Parathyroid adenoma (tissue), 2 donors: ENCODE measurements around the gene TIMP2.
A peak's percentile ranks its signal among the peaks of the same experiment; 100 is the strongest.

Experiments
- H2AFZ ChIP-seq: fragments of 300-600 bp; sonication (generic); one replicate; pipeline ENCODE4 v1.7.0; 2017; ENCODE audit warnings: antibody characterized with exemption, mild to moderate bottlenecking
- H3K27ac ChIP-seq: fragments of 300-600 bp; sonication (generic); one replicate; pipeline ENCODE4 v1.7.0; 2017
- H3K27me3 ChIP-seq: fragments of 300-600 bp; sonication (generic); one replicate; pipeline ENCODE4 v1.7.0; 2017; ENCODE audit warnings: low read length; ENCODE audit not compliant: control insufficient read depth, insufficient read depth
- H3K36me3 ChIP-seq: fragments of 300-600 bp; sonication (generic); one replicate; pipeline ENCODE4 v1.7.0; 2017; ENCODE audit warnings: low read length; ENCODE audit not compliant: control insufficient read depth, insufficient read depth
- H3K4me1 ChIP-seq: fragments of 300-600 bp; sonication (generic); one replicate; pipeline ENCODE4 v1.7.0; 2017; ENCODE audit warnings: control low read depth
- H3K4me2 ChIP-seq: fragments of 300-600 bp; sonication (generic); one replicate; pipeline ENCODE4 v1.7.0; 2017; ENCODE audit warnings: low read length
- H3K4me3 ChIP-seq: fragments of 300-600 bp; sonication (generic); one replicate; pipeline ENCODE4 v1.7.0; 2017; ENCODE audit warnings: low read depth, low read length
- H3K79me2 ChIP-seq: fragments of 300-600 bp; sonication (generic); one replicate; pipeline ENCODE4 v1.7.0; 2017; ENCODE audit warnings: control low read depth
- H3K9ac ChIP-seq: fragments of 300-600 bp; sonication (generic); one replicate; pipeline ENCODE4 v1.7.0; 2017; ENCODE audit warnings: mild to moderate bottlenecking
- H3K9me3 ChIP-seq: fragments of 300-600 bp; sonication (generic); one replicate; pipeline ENCODE4 v1.7.0; 2017; ENCODE audit warnings: low read length; ENCODE audit not compliant: control insufficient read depth
- TF ChIP-seq, protein P1 (sequence below): fragments of 300-600 bp; sonication (generic); IDR thresholded peaks from one replicate; pipeline ENCODE4 v1.7.0; 2017; ENCODE audit warnings: antibody characterized with exemption, mild to moderate bottlenecking
- donor health status: primary hyperparathyroidism.

TIMP2 gene

GRCh38 chr17:78875363-78876093, 49.7 kb downstream of the TIMP2 start:
- Histone ChIP-seq H3K27ac (no peak overlapping the region), H3K36me3 (no peaks in the 10 kb centered on the region)

DNA sequence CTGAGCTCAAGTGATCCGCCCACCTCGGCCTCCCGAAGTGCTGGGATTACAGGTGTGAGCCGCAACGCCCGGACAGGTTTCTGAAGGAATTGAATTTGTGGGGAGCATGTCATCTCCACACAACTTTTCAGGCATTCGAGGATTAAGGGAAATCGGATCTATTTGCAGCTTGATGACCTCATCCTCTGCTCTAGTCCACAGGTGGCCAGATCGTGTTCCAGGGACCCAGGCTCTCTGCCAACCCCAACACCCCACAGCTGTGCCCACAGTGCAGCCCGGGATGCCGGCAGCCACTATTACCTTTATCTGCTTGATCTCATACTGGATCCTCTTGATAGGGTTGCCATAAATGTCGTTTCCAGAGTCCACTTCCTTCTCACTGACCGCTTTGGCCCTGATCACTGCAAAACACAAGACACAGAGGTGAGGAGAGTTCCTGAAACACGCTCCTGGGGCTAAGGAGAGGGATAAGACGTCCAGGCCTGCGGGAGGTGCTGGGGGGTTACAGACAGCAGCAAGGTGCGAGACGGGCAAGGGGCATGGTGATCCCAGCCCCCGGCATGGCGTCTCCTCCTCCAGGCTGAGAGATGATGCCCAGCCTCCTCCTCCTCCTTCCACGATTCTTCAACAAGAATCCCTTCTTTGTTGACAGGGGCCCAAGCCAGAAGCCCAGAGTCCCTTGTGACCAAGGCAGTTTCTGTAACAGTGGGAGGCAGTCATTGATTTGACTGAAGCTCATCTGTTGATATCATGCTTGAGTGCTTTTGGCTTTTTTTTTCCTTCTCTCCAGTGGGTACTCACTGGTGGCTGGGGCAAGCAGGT, 51.5 kb downstream of the TIMP2 start:
- Histone ChIP-seq H2AFZ (no peak overlapping the region), H3K4me2 (peak overlapping the region; percentile 71), H3K4me3 (no peak overlapping the region), H3K9ac (no peak overlapping the region), H3K27me3 (no peaks in the 10 kb centered on the region), H3K79me2 (no peaks in the 10 kb centered on the region), H3K27ac (peak overlapping the region; percentile 72), H3K4me1 (peaks cover 7% of the 10 kb centered on the region), H3K36me3 (no peaks in the 10 kb centered on the region), H3K9me3 (no peaks in the 10 kb centered on the region)
- TF ChIP-seq, protein P1, sequence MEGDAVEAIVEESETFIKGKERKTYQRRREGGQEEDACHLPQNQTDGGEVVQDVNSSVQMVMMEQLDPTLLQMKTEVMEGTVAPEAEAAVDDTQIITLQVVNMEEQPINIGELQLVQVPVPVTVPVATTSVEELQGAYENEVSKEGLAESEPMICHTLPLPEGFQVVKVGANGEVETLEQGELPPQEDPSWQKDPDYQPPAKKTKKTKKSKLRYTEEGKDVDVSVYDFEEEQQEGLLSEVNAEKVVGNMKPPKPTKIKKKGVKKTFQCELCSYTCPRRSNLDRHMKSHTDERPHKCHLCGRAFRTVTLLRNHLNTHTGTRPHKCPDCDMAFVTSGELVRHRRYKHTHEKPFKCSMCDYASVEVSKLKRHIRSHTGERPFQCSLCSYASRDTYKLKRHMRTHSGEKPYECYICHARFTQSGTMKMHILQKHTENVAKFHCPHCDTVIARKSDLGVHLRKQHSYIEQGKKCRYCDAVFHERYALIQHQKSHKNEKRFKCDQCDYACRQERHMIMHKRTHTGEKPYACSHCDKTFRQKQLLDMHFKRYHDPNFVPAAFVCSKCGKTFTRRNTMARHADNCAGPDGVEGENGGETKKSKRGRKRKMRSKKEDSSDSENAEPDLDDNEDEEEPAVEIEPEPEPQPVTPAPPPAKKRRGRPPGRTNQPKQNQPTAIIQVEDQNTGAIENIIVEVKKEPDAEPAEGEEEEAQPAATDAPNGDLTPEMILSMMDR: no peak

More at GRCh38 chr17:78875363-78876093, 49.7 kb downstream of the TIMP2 start:
- Histone ChIP-seq H3K27me3 (no peaks in the 10 kb centered on the region), H2AFZ (no peak overlapping the region), H3K4me2 (no peak overlapping the region), H3K9ac (no peak overlapping the region), H3K79me2 (no peaks in the 10 kb centered on the region), H3K4me1 (peaks cover 20% of the 10 kb centered on the region), H3K9me3 (no peaks in the 10 kb centered on the region), H3K4me3 (no peak overlapping the region)
- TF ChIP-seq, protein P1: no peak

- H3K79me2 ChIP-seq: no peaks in the 10 kb centered on the region
- no peaks in the 10 kb centered on the region for H3K36me3 ChIP-seq
- H3K4me3 ChIP-seq: no peak overlapping the region
- TF ChIP-seq, protein P1: no peak
- no peak overlapping the region for H3K9ac ChIP-seq
- H2AFZ ChIP-seq: no peak overlapping the region
- H3K27ac ChIP-seq: no peak overlapping the region
- H3K9me3 ChIP-seq: no peaks in the 10 kb centered on the region
- H3K4me2 ChIP-seq: no peak overlapping the region
- H3K27me3 ChIP-seq: no peaks in the 10 kb centered on the region
- H3K4me1 ChIP-seq: peaks cover 7% of the 10 kb centered on the region
Observed at GRCh38 chr17:78872486-78872885, 52.7 kb downstream of the TIMP2 start.

- H3K27me3 ChIP-seq: no peaks in the 10 kb centered on the region
- TF ChIP-seq, protein P1: no peak
- no peaks in the 10 kb centered on the region for H3K36me3 ChIP-seq
- H2AFZ ChIP-seq: no peak overlapping the region
- H3K79me2 ChIP-seq: no peaks in the 10 kb centered on the region
- no peaks in the 10 kb centered on the region for H3K9me3 ChIP-seq
- no peak overlapping the region for H3K4me3 ChIP-seq
- no peak overlapping the region for H3K9ac ChIP-seq
- no peak overlapping the region for H3K4me2 ChIP-seq
- H3K27ac ChIP-seq: no peak overlapping the region
- peaks cover 7% of the 10 kb centered on the region for H3K4me1 ChIP-seq
Observed at GRCh38 chr17:78870621-78871020, 54.6 kb downstream of the TIMP2 start.
